ENCODE measurements around the gene ROBO1.

- TF ChIP-seq POLR2A (IDR thresholded peaks at IDR 0.05; ENCODE audit: low read length) (no peak), GATA1 (IDR thresholded peaks at IDR 0.05; ENCODE audit: low read depth, low read length) (no peak)
Measured at GRCh38 chr3:78937475-78937874, 830.3 kb downstream of the ROBO1 start.
